ENCODE results near the gene CHST11.

The CHST11 gene

GRCh38 chr12:104479123-104479662, 22.4 kb downstream of the CHST11 start:
- no peak for DNase-seq (ENCODE audit: low read depth in 3 of 3, low spot score in 1 of 3)

GRCh38 chr12:104480012-104480411, 23.3 kb downstream of the CHST11 start:
- no peak for DNase-seq (ENCODE audit: low read depth in 3 of 3, low spot score in 1 of 3)

GRCh38 chr12:104480826-104481440, 24.2 kb downstream of the CHST11 start:
- DNase-seq (ENCODE audit: low read depth in 3 of 3, low spot score in 1 of 3), result no peak

GRCh38 chr12:104482113-104482512, 25.4 kb downstream of the CHST11 start:
- no peak for DNase-seq (ENCODE audit: low read depth in 3 of 3, low spot score in 1 of 3)

GRCh38 chr12:104482748-104483147, 26.0 kb downstream of the CHST11 start:
- no peak for DNase-seq (ENCODE audit: low read depth in 3 of 3, low spot score in 1 of 3)

GRCh38 chr12:104484079-104484478, 27.3 kb downstream of the CHST11 start:
- DNase-seq (ENCODE audit: low read depth in 3 of 3, low spot score in 1 of 3), result no peak

- DNase-seq (ENCODE audit: low read depth in 3 of 3, low spot score in 1 of 3), result peak in 1 of 3 donors; percentile 22
Observed at GRCh38 chr12:104485651-104486362, 29.1 kb downstream of the CHST11 start.

GRCh38 chr12:104486363-104486750, 29.6 kb downstream of the CHST11 start:
- DNase-seq (ENCODE audit: low read depth in 3 of 3, low spot score in 1 of 3), result no peak

- DNase-seq (ENCODE audit: low read depth in 3 of 3, low spot score in 1 of 3), result no peak
Observed at GRCh38 chr12:104486943-104487819, 30.4 kb downstream of the CHST11 start.

GRCh38 chr12:104488374-104488773, 31.6 kb downstream of the CHST11 start:
- DNase-seq (ENCODE audit: low read depth in 3 of 3, low spot score in 1 of 3), result no peak

- DNase-seq (ENCODE audit: low read depth in 3 of 3, low spot score in 1 of 3), result no peak
Observed at GRCh38 chr12:104490186-104490585, 33.4 kb downstream of the CHST11 start.

- DNase-seq (ENCODE audit: low read depth in 3 of 3, low spot score in 1 of 3), result no peak
Observed at GRCh38 chr12:104490850-104491249, 34.1 kb downstream of the CHST11 start.

GRCh38 chr12:104493496-104493895, 36.7 kb downstream of the CHST11 start:
- DNase-seq (ENCODE audit: low read depth in 3 of 3, low spot score in 1 of 3), result no peak

- peak in 1 of 3 donors; percentile 39 for DNase-seq (ENCODE audit: low read depth in 3 of 3, low spot score in 1 of 3)
Observed at GRCh38 chr12:104494137-104494792, 37.5 kb downstream of the CHST11 start.

GRCh38 chr12:104494793-104495158, 38.0 kb downstream of the CHST11 start:
- DNase-seq (ENCODE audit: low read depth in 3 of 3, low spot score in 1 of 3), result no peak

GRCh38 chr12:104495786-104496185, 39.0 kb downstream of the CHST11 start:
- no peak for DNase-seq (ENCODE audit: low read depth in 3 of 3, low spot score in 1 of 3)

- no peak for DNase-seq (ENCODE audit: low read depth in 3 of 3, low spot score in 1 of 3)
Observed at GRCh38 chr12:104496336-104496735, 39.6 kb downstream of the CHST11 start.

- DNase-seq (ENCODE audit: low read depth in 3 of 3, low spot score in 1 of 3), result no peak
Observed at GRCh38 chr12:104498211-104498801, 41.6 kb downstream of the CHST11 start.

GRCh38 chr12:104499668-104500332, 43.1 kb downstream of the CHST11 start:
- no peak for DNase-seq (ENCODE audit: low read depth in 3 of 3, low spot score in 1 of 3)

- DNase-seq (ENCODE audit: low read depth in 3 of 3, low spot score in 1 of 3), result no peak
Observed at GRCh38 chr12:104501115-104501514, 44.4 kb downstream of the CHST11 start.

Data from stimulated activated CD4-positive, alpha-beta T cell treated with anti-CD3 and anti-CD28 coated beads, TNF-alpha, amount 100 ng/mL, for 1 hour (primary cell).